GM18858 (cell line): Measurements from ENCODE around the gene KRT13.

ENCODE experiments used
- ATAC-seq: cut with Tn5 transposase; IDR thresholded peaks from one replicate; pipeline ENCODE4 v1.9.1; 2021; ENCODE audit not compliant: unreplicated experiment

Gene KRT13

GRCh38 chr17:41537990-41538389, 32.6 kb upstream of the KRT13 start:
- ATAC-seq: no peak

- ATAC-seq: no peak
Observed at GRCh38 chr17:41537614-41537954, 32.2 kb upstream of the KRT13 start.

- ATAC-seq: no peak
Observed at GRCh38 chr17:41536741-41537613, 31.6 kb upstream of the KRT13 start.

- no peak for ATAC-seq
Observed at GRCh38 chr17:41535764-41536481, 30.5 kb upstream of the KRT13 start.

- ATAC-seq: no peak
Observed at GRCh38 chr17:41534899-41535546, 29.6 kb upstream of the KRT13 start.

GRCh38 chr17:41533613-41534012, 28.2 kb upstream of the KRT13 start:
- no peak for ATAC-seq

GRCh38 chr17:41532947-41533570, 27.6 kb upstream of the KRT13 start:
- ATAC-seq: no peak

- no peak for ATAC-seq
Observed at GRCh38 chr17:41531993-41532392, 26.6 kb upstream of the KRT13 start.

- ATAC-seq: no peak
Observed at GRCh38 chr17:41530062-41531048, 24.9 kb upstream of the KRT13 start.

- ATAC-seq: no peak
Observed at GRCh38 chr17:41529491-41529915, 24.1 kb upstream of the KRT13 start.

GRCh38 chr17:41528959-41529353, 23.5 kb upstream of the KRT13 start:
- no peak for ATAC-seq

GRCh38 chr17:41527063-41528023, 21.9 kb upstream of the KRT13 start:
- ATAC-seq: no peak

GRCh38 chr17:41524261-41524660, 18.8 kb upstream of the KRT13 start:
- ATAC-seq: no peak

- ATAC-seq: no peak
Observed at GRCh38 chr17:41523787-41524186, 18.4 kb upstream of the KRT13 start.

- ATAC-seq: no peak
Observed at GRCh38 chr17:41523225-41523593, 17.8 kb upstream of the KRT13 start.

GRCh38 chr17:41522301-41523224, 17.2 kb upstream of the KRT13 start:
- ATAC-seq: no peak

- no peak for ATAC-seq
Observed at GRCh38 chr17:41521574-41522261, 16.3 kb upstream of the KRT13 start.
